A549 (cell line): Measurements from ENCODE around the gene TBC1D23.
"Not testable (repeated sequence)": the region's sequence is repeated elsewhere in the genome, so short reads cannot be mapped to it uniquely, and the experiment has no call there.

Experiments used
- BHLHE40 ChIP-seq: IDR thresholded peaks from 2 replicates; pipeline ENCODE4 v1.6.1; 2012; ENCODE audit warnings: low read depth, low read length, inconsistent platforms
- CHD2 ChIP-seq: fragments of 150-350 bp; IDR thresholded peaks from 2 replicates; pipeline ENCODE4 v1.6.1; 2014; ENCODE audit warnings: low read length; ENCODE audit not compliant: partially characterized antibody
- CHD4 ChIP-seq: fragments of 200-600 bp; sonication (generic); IDR thresholded peaks from 2 replicates; pipeline ENCODE4 v1.6.1; 2016; ENCODE audit warnings: antibody characterized with exemption, mild to moderate bottlenecking, borderline replicate concordance
- CTCF ChIP-seq: fragments of >200 bp; sonication (Bioruptor Twin); formaldehyde crosslinking; IDR thresholded peaks from 3 replicates; pipeline ENCODE4 v1.5.1; 2016
- HDAC2 ChIP-seq: fragments of 200-600 bp; sonication (generic); IDR thresholded peaks from 2 replicates; pipeline ENCODE4 v1.6.1; 2016
- HMGXB4 ChIP-seq: fragments of 250-450 bp; sonication (Bioruptor Pico); IDR thresholded peaks from 2 replicates; pipeline ENCODE4 v1.5.0; 2021; ENCODE audit warnings: mild to moderate bottlenecking, moderate library complexity, borderline replicate concordance
- JUNB ChIP-seq: fragments of >200 bp; sonication (Bioruptor Twin); formaldehyde crosslinking; IDR thresholded peaks from 2 replicates; pipeline ENCODE4 v1.6.1; 2016
- MAX ChIP-seq: IDR thresholded peaks from 2 replicates; pipeline ENCODE4 v1.6.1; 2012
- MAZ ChIP-seq: fragments of 150-350 bp; IDR thresholded peaks from 2 replicates; pipeline ENCODE4 v1.6.1; 2014; ENCODE audit warnings: antibody characterized with exemption, low read depth, low read length, borderline replicate concordance
- POLR2A ChIP-seq: IDR thresholded peaks from 2 replicates; pipeline ENCODE4 v1.6.1; 2012; ENCODE audit warnings: mild to moderate bottlenecking, low read length
- RAD21 ChIP-seq, 2 experiments: fragments of >200 bp in 1 of 2; sonication (Bioruptor Twin) in 1 of 2; formaldehyde crosslinking in 1 of 2; IDR thresholded peaks in 1 of 2; conservative IDR thresholded peaks in 1 of 2; 2 replicates in 1 of 2; 3 replicates in 1 of 2; pipeline ENCODE4 v1.6.1; 2012 to 2018; ENCODE audit warnings: inconsistent platforms in 1 of 2
- REST ChIP-seq: fragments of 200-600 bp; sonication (generic); IDR thresholded peaks from 2 replicates; pipeline ENCODE4 v1.6.1; 2016; ENCODE audit warnings: antibody characterized with exemption, mild to moderate bottlenecking, moderate library complexity
- RFX5 ChIP-seq: fragments of 450-650 bp; IDR thresholded peaks from 2 replicates; pipeline ENCODE4 v1.7.1; 2014; ENCODE audit warnings: antibody characterized with exemption, mild to moderate bottlenecking, moderate library complexity
- SMC3 ChIP-seq: fragments of >200 bp; sonication (Bioruptor Twin); formaldehyde crosslinking; IDR thresholded peaks from 3 replicates; pipeline ENCODE4 v1.6.1; 2018; ENCODE audit warnings: inconsistent platforms

GRCh38 chr3:100351770-100352169 is 91.0 kb downstream of the TBC1D23 start:
- not testable (repeated sequence) for TF ChIP-seq CHD4; MAZ; CTCF; POLR2A; SMC3; HDAC2; JUNB; REST; HMGXB4 (CRISPR knock-in tag); RAD21 (conservative IDR thresholded peaks at IDR 0.05 in 1 of 2, IDR thresholded peaks at IDR 0.05 in 1 of 2); MAX; BHLHE40; RFX5; CHD2
